ENCODE measurements around the gene ATG2A.
"Not testable (repeated sequence)": the region's sequence is repeated elsewhere in the genome, so short reads cannot be mapped to it uniquely, and the experiment has no call there.

ATG2A gene

GRCh38 chr11:64851831-64852351 lies 65.1 kb downstream of the ATG2A start:
- DNase-seq = no peak

- DNase-seq = no peak
Observed at GRCh38 chr11:64850979-64851567, 65.9 kb downstream of the ATG2A start.

- no peak for DNase-seq
Observed at GRCh38 chr11:64849598-64850356, 67.2 kb downstream of the ATG2A start.

- DNase-seq = no peak
Observed at GRCh38 chr11:64848826-64849597, 68.0 kb downstream of the ATG2A start.

DNA sequence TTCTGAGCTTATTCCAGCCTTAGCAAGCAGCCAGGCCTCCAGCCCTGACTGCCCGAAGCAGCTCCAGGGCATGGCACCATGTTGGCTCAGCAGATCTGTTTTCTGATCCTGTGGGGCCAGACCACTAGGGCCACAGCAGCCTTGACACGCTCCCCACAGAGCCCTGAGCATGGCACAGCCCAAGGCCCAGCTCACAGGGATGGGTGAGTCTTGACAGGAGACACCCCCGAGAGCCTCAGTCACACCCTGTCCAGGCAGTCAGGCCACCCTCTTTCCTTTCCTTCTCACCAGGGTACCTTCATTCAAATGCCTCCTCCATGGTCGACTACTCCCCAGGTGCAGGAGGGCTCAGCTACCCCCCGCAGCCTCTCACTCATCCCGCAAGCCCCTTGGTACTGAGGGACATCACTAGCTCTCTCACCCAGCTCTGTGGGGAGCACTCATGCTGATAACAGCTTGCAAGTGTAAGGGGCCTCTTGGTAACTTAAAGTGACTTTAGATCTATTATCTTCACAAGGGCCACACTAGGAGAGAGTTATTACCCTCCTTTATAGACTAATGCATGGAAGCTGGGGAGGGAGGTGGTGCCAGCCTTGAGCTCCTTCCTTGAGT lies 68.7 kb downstream of the ATG2A start:
- no peak for DNase-seq

DNA sequence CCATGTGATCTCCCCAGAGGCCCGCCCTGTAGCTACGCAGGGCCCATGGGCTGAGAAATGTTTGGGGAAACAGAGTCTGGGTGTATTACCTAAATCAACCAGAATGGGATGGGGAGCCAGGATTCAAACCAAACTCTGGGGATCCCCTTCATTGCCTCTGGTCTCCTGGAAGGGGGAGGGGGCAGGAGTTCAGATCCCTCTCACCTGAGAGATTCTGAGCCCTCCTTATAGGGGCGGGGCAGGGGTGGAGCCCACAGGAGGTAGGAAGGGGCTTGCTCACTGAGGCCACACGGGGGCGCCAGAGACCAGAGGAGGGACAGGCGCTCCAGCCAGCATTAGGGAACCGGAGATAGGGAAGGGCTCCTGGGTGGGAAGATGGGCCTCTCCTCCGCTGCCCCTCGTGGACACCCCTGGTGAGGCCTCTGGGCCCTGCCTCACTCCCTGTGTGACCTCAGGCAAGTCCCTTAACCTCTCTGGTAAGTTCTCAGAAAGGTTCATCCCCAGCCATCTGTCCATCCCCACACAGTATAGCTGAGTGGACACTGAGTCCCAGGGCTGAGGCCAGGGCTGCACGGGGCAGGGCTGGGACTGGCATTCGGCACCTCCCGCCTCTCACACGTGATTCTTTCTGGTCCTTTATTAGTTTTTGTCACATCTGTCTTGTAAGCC lies 69.9 kb downstream of the ATG2A start:
- peak; percentile 83 for DNase-seq

DNA sequence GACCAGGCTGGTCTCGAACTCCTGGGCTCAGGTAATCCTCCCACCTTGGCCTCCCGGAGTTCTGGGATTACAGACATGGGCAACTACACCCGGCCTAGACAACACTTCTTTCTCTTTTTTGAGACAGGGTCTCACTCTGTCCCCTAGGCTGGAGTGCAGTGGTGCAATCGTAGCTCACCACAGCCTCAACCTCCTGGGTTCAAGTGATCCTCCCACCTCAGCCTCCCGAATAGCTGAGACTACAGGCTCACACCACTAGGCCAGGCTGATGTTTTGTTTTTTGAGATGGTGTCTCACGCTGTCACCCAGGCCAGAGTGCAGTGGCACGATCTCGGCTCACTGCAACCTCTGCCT lies 71.3 kb downstream of the ATG2A start:
- not testable (repeated sequence) for DNase-seq

DNA sequence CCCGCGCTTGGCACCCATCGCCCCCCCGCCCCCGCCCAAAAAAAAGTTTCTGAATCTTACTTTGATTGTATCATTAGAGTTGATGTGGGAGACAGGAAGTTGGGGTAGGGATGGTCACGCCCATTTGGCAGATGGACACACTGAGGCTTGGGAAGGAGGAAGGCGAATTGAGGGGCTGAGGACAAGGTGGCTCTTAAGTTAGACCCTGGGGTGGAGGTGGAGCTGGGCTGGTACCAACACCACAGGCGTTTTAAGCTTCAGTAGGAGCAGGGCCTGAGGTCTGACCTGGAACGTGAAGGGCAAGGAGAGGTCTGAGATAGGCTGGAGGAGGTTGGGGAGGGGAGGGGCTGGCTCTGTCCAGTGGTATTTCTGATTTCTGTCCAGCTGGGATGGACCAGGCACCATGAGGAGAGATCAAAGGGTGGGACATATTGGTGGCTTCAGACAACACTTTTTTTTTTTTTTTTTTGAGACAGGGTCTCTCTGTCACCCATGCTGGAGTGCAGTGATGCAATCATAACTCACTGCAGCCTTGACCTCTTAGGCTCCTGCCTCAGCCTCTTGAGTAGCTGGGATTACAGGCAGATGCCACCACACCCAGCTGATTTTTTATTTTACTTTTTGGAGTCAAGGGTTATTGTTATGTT lies 71.8 kb downstream of the ATG2A start:
- DNase-seq = no peak
